Thymus (tissue), 11 donors: ENCODE data around the gene CAPN15. TPM values are rescaled to one million over a fixed set of nuclear protein-coding genes. Genes with fewer than 3 reads are reported as not detected.

ENCODE experiments used
- DNase-seq, 9 donors: peaks; one replicate each; pipeline ENCODE4 v3.0.0-alpha.2; 2013; ENCODE audit warnings: low spot score in 9 of 9, low read depth in 6 of 9, missing footprints in 1 of 9
- H3K27ac ChIP-seq, 2 donors: one replicate each; pipeline ENCODE4 v1.5.1; 2013; ENCODE audit warnings: control low read depth in 1 of 2, low read depth in 1 of 2, low read length in 1 of 2, mild to moderate bottlenecking in 1 of 2, moderate library complexity in 1 of 2
- H3K27me3 ChIP-seq, 2 donors: one replicate each; pipeline ENCODE4 v1.5.1; 2013; ENCODE audit warnings: low read length in 1 of 2; ENCODE audit not compliant: control insufficient read depth in 2 of 2, insufficient read depth in 1 of 2
- H3K36me3 ChIP-seq, 2 donors: one replicate each; pipeline ENCODE4 v1.5.1; 2013; ENCODE audit warnings: low read length in 1 of 2, mild to moderate bottlenecking in 1 of 2, moderate library complexity in 1 of 2; ENCODE audit not compliant: control insufficient read depth in 2 of 2, insufficient read depth in 2 of 2
- H3K4me1 ChIP-seq, 2 donors: one replicate each; pipeline ENCODE4 v1.5.1; 2013; ENCODE audit warnings: low read length in 2 of 2; ENCODE audit not compliant: control insufficient read depth in 2 of 2, insufficient read depth in 2 of 2
- H3K4me3 ChIP-seq, 2 donors: one replicate each; pipeline ENCODE4 v1.5.1; 2013; ENCODE audit warnings: low read length in 2 of 2, control low read depth in 1 of 2, mild to moderate bottlenecking in 1 of 2
- H3K9me3 ChIP-seq, 2 donors: one replicate each; pipeline ENCODE4 v1.5.1; 2013; ENCODE audit warnings: low read length in 1 of 2, mild to moderate bottlenecking in 1 of 2; ENCODE audit not compliant: control insufficient read depth in 2 of 2, insufficient read depth in 1 of 2
- WGBS: extraction: QIAGEN DNeasy Blood & Tissue Kit; methylation state at CpG from one replicate; pipeline ENCODE4 v1.1.7; 2013; 5-methylcytosine and 5-hydroxymethylcytosine counted together
- polyA plus RNA-seq: library from polyadenylated mRNA; stranded (reverse); fragments of 200-250 nt; gene quantifications from one replicate; pipeline ENCODE4 v1.2.3, GENCODE V29; 2013
- total RNA-seq: library from RNA; stranded (reverse); fragments of 120-200 nt; gene quantifications from one replicate; pipeline ENCODE4 v1.2.4, GENCODE V29; 2013
- donor health status: healthy.

Gene CAPN15
- total and polyA plus RNA-seq, 2 donors = 16.8 to 40.4 TPM

GRCh38 chr16:590188-590814, 62.8 kb downstream of the CAPN15 start:
- under 1% methylated on average over 71 of the region's 71 CpGs for WGBS
- DNase-seq = peak in 2 of 9 donors; percentile 44 to 62

DNA sequence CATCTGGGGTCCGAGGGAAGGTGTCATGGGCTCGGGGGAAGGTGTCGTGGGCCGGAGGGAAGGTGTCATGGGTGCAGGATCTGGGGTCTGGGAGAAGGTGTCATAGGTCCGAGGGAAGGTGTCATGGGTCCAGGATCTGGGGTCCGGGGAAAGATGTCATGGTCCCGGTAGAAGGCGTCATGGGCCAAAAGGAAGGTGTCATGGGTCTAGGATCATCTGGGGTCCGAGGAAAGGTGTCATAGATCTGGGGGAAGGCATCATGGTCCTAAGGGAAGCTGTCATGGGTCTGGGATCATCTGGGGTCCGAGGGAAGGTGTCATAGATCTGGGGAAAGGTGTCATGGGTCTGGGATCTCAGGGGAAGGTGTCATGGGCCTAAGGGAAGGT, 63.3 kb downstream of the CAPN15 start:
- WGBS = 80% methylated on average over 10 of the region's 10 CpGs
- no peak for DNase-seq
- no peak overlapping the region for H3K27ac ChIP-seq
- peak overlapping the region; percentile 75 to 85 for H3K4me3 ChIP-seq
- H3K9me3 ChIP-seq = peaks cover 0 to 3% of the 10 kb centered on the region in 2 donors
- H3K27me3 ChIP-seq = no peaks in the 10 kb centered on the region
- peaks cover 26 to 63% of the 10 kb centered on the region in 2 donors for H3K4me1 ChIP-seq
- peaks cover 14 to 16% of the 10 kb centered on the region in 2 donors for H3K36me3 ChIP-seq

More at GRCh38 chr16:590188-590814, 62.8 kb downstream of the CAPN15 start:
- Histone ChIP-seq H3K27me3 (peaks cover 0 to 3% of the 10 kb centered on the region in 2 donors), H3K27ac (peak overlapping the region in 1 of 2 donors; percentile 61), H3K4me1 (peaks cover 25 to 65% of the 10 kb centered on the region in 2 donors), H3K4me3 (peak overlapping the region; percentile 75 to 85), H3K9me3 (peaks cover 0 to 3% of the 10 kb centered on the region in 2 donors), H3K36me3 (peaks cover 13 to 16% of the 10 kb centered on the region in 2 donors)

- DNase-seq = no peak
- Histone ChIP-seq H3K9me3 (peaks cover 0 to 3% of the 10 kb centered on the region in 2 donors), H3K4me3 (peak overlapping the region; percentile 75 to 85), H3K27ac (no peak overlapping the region), H3K4me1 (peaks cover 26 to 65% of the 10 kb centered on the region in 2 donors), H3K27me3 (no peaks in the 10 kb centered on the region), H3K36me3 (peaks cover 18% of the 10 kb centered on the region in 2 donors)
- WGBS = 93% methylated on average over 8 of the region's 8 CpGs
These were observed 63.7 kb downstream of the CAPN15 start for GRCh38 chr16:591231-591630.

- Histone ChIP-seq H3K4me3 (peak overlapping the region in 1 of 2 donors; percentile 7), H3K27me3 (no peaks in the 10 kb centered on the region), H3K27ac (peak overlapping the region; percentile 32 to 36), H3K4me1 (peaks cover 26 to 69% of the 10 kb centered on the region in 2 donors), H3K9me3 (peaks cover 0 to 3% of the 10 kb centered on the region in 2 donors), H3K36me3 (peaks cover 26% of the 10 kb centered on the region in 2 donors)
- WGBS = 94% methylated on average over 15 of the region's 15 CpGs
- no peak for DNase-seq
These were observed 64.5 kb downstream of the CAPN15 start for GRCh38 chr16:591892-592517.

DNA sequence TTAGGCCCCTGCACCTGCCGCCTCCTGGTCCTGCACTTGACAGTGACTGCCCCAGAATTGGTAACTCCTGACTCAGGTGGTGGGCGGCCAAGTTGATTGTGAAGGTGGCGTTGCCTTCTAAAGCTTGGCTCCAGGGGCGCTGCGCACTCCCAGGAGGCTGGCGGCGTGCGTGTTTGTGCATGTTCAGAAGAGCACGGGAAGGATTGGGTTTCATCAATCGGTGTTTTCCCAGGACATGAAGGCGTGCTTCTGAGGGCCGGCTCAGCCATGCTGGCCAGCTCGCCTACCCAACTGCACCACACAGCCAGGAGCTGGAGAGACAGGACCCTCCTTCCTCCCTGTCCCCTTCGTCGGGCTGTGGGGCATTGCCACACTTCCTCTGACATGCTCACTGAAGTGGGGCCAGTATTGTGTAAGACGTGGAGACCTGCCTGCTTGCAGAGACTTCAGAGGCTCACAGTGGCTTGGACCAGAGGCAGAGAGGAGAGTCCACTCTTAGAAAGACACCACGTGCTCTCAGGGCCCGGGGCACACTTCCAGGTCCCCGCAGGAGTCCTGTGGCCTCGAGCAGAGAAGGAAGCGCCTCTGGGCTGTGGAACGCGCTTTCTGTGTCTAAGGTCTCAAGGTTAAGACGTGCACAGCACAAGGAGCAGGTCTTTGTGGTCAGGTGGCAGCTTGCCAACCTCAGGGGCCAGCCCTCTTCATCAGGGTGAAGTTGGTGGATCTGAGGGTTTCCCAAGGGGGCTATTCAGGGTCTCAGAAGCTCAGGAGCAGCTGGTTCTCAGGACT, 65.2 kb downstream of the CAPN15 start:
- Histone ChIP-seq H3K27me3 (no peaks in the 10 kb centered on the region), H3K4me1 (peaks cover 25 to 64% of the 10 kb centered on the region in 2 donors), H3K9me3 (peaks cover 0 to 3% of the 10 kb centered on the region in 2 donors), H3K27ac (peak overlapping the region; percentile 38 to 44), H3K36me3 (peaks cover 28 to 29% of the 10 kb centered on the region in 2 donors), H3K4me3 (no peak overlapping the region)
- WGBS = 87% methylated on average over 24 of the region's 24 CpGs
- no peak for DNase-seq

DNA sequence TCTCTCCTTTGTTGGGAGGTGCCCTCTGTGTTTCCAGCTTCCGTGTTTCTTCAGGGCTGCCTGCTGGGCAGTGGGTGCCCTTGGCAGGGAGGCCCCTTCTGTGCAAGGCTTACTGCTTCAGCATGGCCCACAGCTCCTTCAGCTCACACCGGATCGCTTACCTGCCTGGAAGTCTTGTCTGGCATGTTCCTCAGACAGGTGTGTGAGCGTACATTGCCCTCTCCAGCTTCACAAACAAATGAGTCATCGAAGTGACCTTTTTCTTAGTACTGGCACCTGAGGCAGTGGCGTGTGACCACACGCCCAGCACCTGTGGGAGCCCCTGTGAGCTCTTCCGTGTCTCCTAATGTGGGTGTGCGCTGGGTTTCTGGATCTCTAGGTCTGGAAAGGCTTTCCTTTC, 65.9 kb downstream of the CAPN15 start:
- DNase-seq = no peak
- no peaks in the 10 kb centered on the region for H3K27me3 ChIP-seq
- H3K4me3 ChIP-seq = no peak overlapping the region
- H3K36me3 ChIP-seq = peaks cover 28 to 29% of the 10 kb centered on the region in 2 donors
- WGBS = 94% methylated on average over 9 of the region's 9 CpGs
- peaks cover 0 to 3% of the 10 kb centered on the region in 2 donors for H3K9me3 ChIP-seq
- H3K27ac ChIP-seq = peak overlapping the region in 1 of 2 donors; percentile 44
- peaks cover 18 to 58% of the 10 kb centered on the region in 2 donors for H3K4me1 ChIP-seq

DNA sequence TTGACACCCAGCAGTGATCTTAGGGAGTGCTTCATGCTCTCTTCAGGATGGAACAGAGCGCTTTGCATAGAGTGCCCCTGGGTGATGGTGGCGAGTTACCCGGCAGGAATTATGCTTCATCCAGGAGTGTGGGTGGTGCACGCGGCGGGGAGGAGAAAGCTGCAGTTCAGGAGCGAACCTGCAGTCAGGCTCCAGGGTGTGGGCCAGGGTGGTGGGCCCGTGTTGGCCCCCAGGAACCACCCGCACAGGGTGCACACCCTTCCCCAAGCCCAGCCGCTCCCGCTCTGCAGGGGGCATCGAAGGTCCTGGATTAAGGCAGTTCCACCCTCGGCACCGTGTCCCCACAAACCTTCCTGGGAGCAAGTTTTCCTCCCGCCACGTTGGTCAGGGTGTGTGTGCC, 66.3 kb downstream of the CAPN15 start:
- peak overlapping the region in 1 of 2 donors; percentile 44 for H3K27ac ChIP-seq
- H3K36me3 ChIP-seq = peaks cover 30 to 33% of the 10 kb centered on the region in 2 donors
- H3K27me3 ChIP-seq = no peaks in the 10 kb centered on the region
- H3K4me3 ChIP-seq = no peak overlapping the region
- peaks cover 0 to 3% of the 10 kb centered on the region in 2 donors for H3K9me3 ChIP-seq
- H3K4me1 ChIP-seq = peaks cover 17 to 55% of the 10 kb centered on the region in 2 donors
- WGBS = 95% methylated on average over 16 of the region's 16 CpGs
- DNase-seq = no peak

GRCh38 chr16:595094-595528, 67.6 kb downstream of the CAPN15 start:
- WGBS = 88% methylated on average over 18 of the region's 18 CpGs
- H3K4me1 ChIP-seq = peaks cover 17 to 57% of the 10 kb centered on the region in 2 donors
- peaks cover 0 to 3% of the 10 kb centered on the region in 2 donors for H3K9me3 ChIP-seq
- no peak overlapping the region for H3K27ac ChIP-seq
- no peaks in the 10 kb centered on the region for H3K27me3 ChIP-seq
- no peak overlapping the region for H3K4me3 ChIP-seq
- peak in 1 of 9 donors; percentile 37 for DNase-seq
- peaks cover 35 to 42% of the 10 kb centered on the region in 2 donors for H3K36me3 ChIP-seq
